Activated CD4-positive, alpha-beta T cell treated with anti-CD3 and anti-CD28 coated beads, Interleukin-2, amount 50 U/mL, for 16 hours (primary cell): Measurements from ENCODE around the gene HSPA4L.

Source experiments
- DNase-seq: peaks from one replicate; pipeline ENCODE4 v3.0.0-alpha.2; 2020

The HSPA4L gene

DNA sequence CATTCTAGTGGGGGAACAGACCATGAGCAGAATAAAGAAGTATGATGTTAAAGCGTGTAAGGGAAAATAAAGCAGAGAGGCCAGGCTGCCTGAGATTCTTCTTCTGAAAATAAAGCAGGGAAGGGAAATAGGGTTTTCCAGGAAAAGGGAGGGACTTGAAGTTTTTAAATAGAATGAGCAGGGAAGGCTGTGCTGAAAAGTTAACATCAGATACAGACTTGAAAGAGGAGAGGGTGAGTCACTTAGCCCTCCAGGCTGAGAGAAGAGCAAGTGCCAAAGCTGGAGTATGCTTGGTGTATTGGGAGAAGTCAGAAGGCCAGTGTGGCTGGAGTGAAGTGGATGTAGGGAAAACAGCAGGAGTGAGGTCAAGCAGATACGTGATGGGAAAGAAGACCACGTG is 88.6 kb downstream of the HSPA4L start:
- DNase-seq: no peak

- no peak for DNase-seq
Observed at GRCh38 chr4:127875791-127876190, 93.7 kb downstream of the HSPA4L start.

DNA sequence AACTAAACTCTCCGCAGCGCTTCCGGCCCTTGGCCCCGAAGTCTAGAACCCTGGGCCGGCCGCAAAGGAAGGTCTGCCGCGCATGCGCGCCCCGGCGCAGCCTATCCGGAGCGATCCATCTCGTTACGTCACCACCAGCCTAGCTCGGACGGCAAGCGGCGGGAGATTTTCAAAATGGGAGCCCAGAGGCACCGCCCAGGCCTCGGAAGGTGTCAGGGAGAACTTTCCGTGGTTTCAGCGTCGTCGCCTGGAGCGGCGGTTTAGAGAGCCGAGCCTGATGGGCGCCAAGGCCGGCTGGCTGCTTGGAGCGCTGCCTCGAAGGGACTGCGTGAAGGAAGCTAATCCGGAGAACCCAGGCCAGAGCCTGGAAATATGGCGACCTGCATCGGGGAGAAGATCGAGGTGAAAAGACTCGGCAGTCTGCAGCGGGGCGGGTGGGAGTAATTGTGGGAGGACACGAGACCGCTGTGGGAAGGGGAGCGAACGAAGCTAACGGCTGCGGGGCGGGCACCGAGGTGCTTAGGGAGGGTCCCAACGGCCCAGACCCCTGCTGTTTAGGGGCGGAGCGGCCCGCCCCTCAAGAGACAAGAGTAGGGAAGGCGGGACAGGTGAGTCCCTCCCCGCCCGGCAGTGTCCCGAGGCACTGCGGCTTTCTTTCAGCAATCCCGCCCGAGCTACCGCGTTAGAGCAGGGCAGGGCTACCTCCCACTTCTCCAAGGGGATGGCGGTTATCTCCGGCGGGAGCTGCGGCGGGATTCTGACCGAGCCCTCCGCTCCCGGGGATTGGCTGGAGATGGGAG is 98.8 kb downstream of the HSPA4L start, which contains the start of gene PLK4:
Gene PLK4 (plus strand): TSS at position 131 of the 800 bp plus-strand sequence. CDS start 242 bp downstream, at position 373.
- DNase-seq: peak; percentile 98

DNA sequence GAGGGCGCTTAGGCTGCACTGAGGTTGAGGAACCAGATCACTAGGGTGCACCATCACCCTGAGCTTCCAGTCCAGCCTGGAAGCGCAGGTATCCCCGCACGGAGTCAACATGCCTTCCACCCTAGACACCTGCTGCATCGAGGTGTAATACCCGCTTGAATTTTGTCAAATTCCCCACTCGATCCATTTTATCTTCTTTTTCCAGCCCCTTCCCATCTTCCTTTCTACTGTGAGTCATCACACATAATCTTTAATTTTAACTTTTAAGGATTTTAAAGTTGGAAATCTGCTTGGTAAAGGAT is 99.4 kb downstream of the HSPA4L start:
- no peak for DNase-seq

GRCh38 chr4:127888559-127888958 is 106.4 kb downstream of the HSPA4L start:
- no peak for DNase-seq

DNA sequence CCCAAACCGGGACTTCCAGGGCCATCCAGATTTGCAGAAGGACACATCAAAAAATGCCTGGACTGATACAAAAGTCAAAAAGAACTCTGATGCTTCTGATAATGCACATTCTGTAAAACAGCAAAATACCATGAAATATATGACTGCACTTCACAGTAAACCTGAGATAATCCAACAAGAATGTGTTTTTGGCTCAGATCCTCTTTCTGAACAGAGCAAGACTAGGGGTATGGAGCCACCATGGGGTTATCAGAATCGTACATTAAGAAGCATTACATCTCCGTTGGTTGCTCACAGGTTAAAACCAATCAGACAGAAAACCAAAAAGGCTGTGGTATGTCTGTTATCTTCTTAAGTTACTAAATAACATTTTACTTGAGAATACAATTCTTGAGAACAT is 107.8 kb downstream of the HSPA4L start:
- no peak for DNase-seq
